Brain microvascular endothelial cell (primary cell): ENCODE results near the gene RPL4.

Experiments used
- DNase-seq: peaks from one replicate; pipeline ENCODE4 v3.0.0-alpha.2; 2020
- H3K27ac ChIP-seq: fragments of 250-450 bp; sonication (Bioruptor Pico); 2 replicates; pipeline ENCODE4 v1.5.1; 2020; ENCODE audit warnings: mild to moderate bottlenecking, moderate library complexity
- H3K27me3 ChIP-seq: fragments of 250-450 bp; sonication (Bioruptor Pico); replicated peaks from 2 replicates; pipeline ENCODE4 v1.5.1; 2020; ENCODE audit warnings: mild to moderate bottlenecking
- H3K36me3 ChIP-seq: fragments of 250-450 bp; sonication (Bioruptor Pico); replicated peaks from 2 replicates; pipeline ENCODE4 v1.5.1; 2020; ENCODE audit warnings: mild to moderate bottlenecking
- H3K4me3 ChIP-seq: 2 replicates; pipeline ENCODE4 v1.5.1; 2011; ENCODE audit warnings: low read depth, mild to moderate bottlenecking, control low read depth, low read length, moderate library complexity
- in situ Hi-C: cut with HindIII; loops from 2 replicates; pipeline ENCODE4 v1.10.0; 2017; ENCODE audit warnings: low sequenced_read_pairs, low pct_ligation_motif_present
- TF ChIP-seq, protein P1 (sequence below): IDR thresholded peaks from 2 replicates; pipeline ENCODE4 v1.5.1; 2011; ENCODE audit warnings: low read depth, mild to moderate bottlenecking, moderate library complexity, low read length, control low read depth, inconsistent platforms; ENCODE audit errors: missing control alignments

The RPL4 gene

DNA sequence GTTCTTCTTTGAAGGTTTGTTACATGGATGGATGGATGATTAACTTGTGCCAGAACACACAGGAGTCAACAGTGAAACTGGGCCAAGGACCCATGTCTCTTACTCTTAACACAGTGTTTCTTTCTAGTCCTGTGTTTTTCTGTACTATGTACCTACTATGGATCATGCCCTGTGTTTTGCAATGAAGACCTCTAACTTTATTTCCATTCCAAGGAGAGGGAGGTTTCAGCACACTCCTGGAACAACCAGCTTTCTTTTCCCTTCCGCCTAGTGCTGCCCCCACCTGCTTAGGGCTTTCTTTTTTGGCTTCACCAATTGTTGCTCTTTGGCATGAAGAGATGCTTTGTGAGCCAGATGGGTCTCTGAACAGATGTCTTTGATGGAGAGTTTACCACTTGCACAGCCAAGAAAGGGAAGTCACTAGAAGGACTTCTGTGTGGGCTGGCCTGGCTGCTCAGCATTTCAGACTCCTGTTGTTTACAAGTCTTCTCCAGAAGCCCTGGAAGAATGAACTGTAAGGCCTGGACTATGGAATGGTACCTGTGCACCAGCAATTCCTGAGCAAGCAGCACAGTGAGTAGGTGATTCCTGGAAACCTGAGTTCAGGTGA is 51.6 kb downstream of the RPL4 start:
- DNase-seq, result no peak
- TF ChIP-seq, protein P1, sequence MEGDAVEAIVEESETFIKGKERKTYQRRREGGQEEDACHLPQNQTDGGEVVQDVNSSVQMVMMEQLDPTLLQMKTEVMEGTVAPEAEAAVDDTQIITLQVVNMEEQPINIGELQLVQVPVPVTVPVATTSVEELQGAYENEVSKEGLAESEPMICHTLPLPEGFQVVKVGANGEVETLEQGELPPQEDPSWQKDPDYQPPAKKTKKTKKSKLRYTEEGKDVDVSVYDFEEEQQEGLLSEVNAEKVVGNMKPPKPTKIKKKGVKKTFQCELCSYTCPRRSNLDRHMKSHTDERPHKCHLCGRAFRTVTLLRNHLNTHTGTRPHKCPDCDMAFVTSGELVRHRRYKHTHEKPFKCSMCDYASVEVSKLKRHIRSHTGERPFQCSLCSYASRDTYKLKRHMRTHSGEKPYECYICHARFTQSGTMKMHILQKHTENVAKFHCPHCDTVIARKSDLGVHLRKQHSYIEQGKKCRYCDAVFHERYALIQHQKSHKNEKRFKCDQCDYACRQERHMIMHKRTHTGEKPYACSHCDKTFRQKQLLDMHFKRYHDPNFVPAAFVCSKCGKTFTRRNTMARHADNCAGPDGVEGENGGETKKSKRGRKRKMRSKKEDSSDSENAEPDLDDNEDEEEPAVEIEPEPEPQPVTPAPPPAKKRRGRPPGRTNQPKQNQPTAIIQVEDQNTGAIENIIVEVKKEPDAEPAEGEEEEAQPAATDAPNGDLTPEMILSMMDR, result no peak

DNA sequence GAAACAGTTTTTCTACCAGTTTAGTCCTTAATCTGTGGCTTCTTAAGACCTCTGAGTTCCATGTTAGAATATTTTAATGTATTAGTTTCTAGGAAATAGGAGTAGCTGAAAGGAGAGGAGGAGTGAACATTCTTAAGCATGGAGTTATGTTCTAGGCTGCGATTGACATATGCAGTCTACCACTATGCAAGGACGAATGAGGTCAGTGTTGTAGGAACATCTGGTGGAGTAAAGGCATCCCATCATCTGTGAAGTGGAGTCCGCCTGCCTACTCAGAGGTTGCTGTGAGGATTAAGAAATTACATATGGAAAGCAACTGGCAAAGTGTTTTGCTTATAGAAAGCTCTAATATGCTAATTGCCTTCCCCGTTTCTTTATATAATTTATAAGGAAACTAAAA is 52.2 kb downstream of the RPL4 start:
- Histone ChIP-seq H3K4me3 (no peak overlapping the region), H3K27ac (no peak overlapping the region), H3K27me3 (no peaks in the 10 kb centered on the region), H3K36me3 (peaks cover 13% of the 10 kb centered on the region)
- in situ Hi-C loops, result no loop called here
- TF ChIP-seq, protein P1, result no peak
- DNase-seq, result no peak

More for the DNA sequence above, 51.6 kb downstream of the RPL4 start:
- Histone ChIP-seq H3K4me3 (no peak overlapping the region), H3K27me3 (no peaks in the 10 kb centered on the region), H3K27ac (no peak overlapping the region), H3K36me3 (peaks cover 13% of the 10 kb centered on the region)
- in situ Hi-C loops, result no loop called here
